Vagina (tissue), 2 donors: Measurements from ENCODE around the gene IL17RA.

Source experiments
- CTCF ChIP-seq, 3 experiments: fragments of 450-650 bp in 2 of 3; fragments of 200-600 bp in 1 of 3; sonication (generic) in 1 of 3; IDR thresholded peaks; one replicate each; pipeline ENCODE4 v1.5.1; 2017 to 2019; ENCODE audit warnings: antibody characterized with exemption in 3 of 3, mild to moderate bottlenecking in 2 of 3, moderate library complexity in 2 of 3
- POLR2A ChIP-seq, 2 donors: fragments of 450-650 bp; IDR thresholded peaks; one replicate each; pipeline ENCODE4 v1.6.1; 2017; ENCODE audit warnings: antibody characterized with exemption in 2 of 2, mild to moderate bottlenecking in 2 of 2, moderate library complexity in 2 of 2
- POLR2AphosphoS5 ChIP-seq, 2 donors: sonication (generic); formaldehyde crosslinking; IDR thresholded peaks; one replicate each; pipeline ENCODE4 v1.9.0; 2017; ENCODE audit warnings: antibody characterized with exemption in 2 of 2, mild to moderate bottlenecking in 2 of 2, low read depth in 1 of 2; ENCODE audit not compliant: insufficient read depth in 1 of 2

DNA sequence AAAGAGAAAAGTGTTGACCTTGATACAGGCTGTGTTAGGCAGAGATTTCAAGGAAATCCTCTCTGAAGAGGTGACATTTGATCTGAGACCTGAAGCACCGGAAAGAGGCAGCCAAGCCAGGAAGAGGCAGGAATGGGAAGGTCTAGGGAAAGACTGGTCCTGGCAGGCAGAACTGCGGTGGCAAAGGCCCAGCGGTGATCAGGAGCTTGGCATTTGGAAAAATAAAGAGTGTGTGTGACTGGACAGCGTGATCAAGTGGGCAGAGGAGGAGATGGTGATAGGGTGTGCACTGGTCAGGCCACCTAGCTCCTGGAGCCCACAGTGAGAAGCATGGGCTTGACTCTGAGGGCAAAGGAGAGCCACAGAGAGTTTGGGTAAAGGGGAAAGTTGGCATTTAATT is 49.6 kb upstream of the IL17RA start:
- TF ChIP-seq POLR2AphosphoS5 (IDR thresholded peaks at IDR 0.05; ENCODE audit: insufficient read depth in 1 of 2, low read depth in 1 of 2) = no peak
- no peak for TF ChIP-seq CTCF (IDR thresholded peaks at IDR 0.05)
- no peak for TF ChIP-seq POLR2A (IDR thresholded peaks at IDR 0.05)
